Tibial nerve (tissue), 3 donors: Measurements from ENCODE around the gene ASF1B.

Experiments used
- POLR2A ChIP-seq, 2 donors: fragments of 450-650 bp; IDR thresholded peaks; one replicate each; pipeline ENCODE4 v1.6.1; 2017; ENCODE audit warnings: antibody characterized with exemption in 2 of 2, mild to moderate bottlenecking in 2 of 2, moderate library complexity in 2 of 2
- TF ChIP-seq, protein P1 (sequence below), 5 experiments: fragments of 200-600 bp in 3 of 5; fragments of 450-650 bp in 2 of 5; sonication (generic) in 3 of 5; IDR thresholded peaks; one replicate each; pipeline ENCODE4 v1.5.1; 2016 to 2019; ENCODE audit warnings: antibody characterized with exemption in 5 of 5, mild to moderate bottlenecking in 3 of 5, moderate library complexity in 2 of 5

GRCh38 chr19:14102756-14103155 is 33.6 kb downstream of the ASF1B start:
- no peak for TF ChIP-seq POLR2A (IDR thresholded peaks at IDR 0.05)
- TF ChIP-seq, protein P1, sequence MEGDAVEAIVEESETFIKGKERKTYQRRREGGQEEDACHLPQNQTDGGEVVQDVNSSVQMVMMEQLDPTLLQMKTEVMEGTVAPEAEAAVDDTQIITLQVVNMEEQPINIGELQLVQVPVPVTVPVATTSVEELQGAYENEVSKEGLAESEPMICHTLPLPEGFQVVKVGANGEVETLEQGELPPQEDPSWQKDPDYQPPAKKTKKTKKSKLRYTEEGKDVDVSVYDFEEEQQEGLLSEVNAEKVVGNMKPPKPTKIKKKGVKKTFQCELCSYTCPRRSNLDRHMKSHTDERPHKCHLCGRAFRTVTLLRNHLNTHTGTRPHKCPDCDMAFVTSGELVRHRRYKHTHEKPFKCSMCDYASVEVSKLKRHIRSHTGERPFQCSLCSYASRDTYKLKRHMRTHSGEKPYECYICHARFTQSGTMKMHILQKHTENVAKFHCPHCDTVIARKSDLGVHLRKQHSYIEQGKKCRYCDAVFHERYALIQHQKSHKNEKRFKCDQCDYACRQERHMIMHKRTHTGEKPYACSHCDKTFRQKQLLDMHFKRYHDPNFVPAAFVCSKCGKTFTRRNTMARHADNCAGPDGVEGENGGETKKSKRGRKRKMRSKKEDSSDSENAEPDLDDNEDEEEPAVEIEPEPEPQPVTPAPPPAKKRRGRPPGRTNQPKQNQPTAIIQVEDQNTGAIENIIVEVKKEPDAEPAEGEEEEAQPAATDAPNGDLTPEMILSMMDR (IDR thresholded peaks at IDR 0.05) = no peak
